Colonic mucosa (tissue), 4 donors: Measurements from ENCODE around the gene TYW1. TPM values are rescaled to one million over a fixed set of nuclear protein-coding genes. Genes with fewer than 3 reads are reported as not detected.
"Not testable (repeated sequence)": the region's sequence is repeated elsewhere in the genome, so short reads cannot be mapped to it uniquely, and the experiment has no call there.

Experiments
- DNase-seq: peaks from one replicate; pipeline ENCODE4 v3.0.0-alpha.2; 2020
- H3K27ac ChIP-seq: fragments of 200-600 bp; one replicate; pipeline ENCODE4 v1.8.0; 2021
- H3K27me3 ChIP-seq: fragments of 200-600 bp; one replicate; pipeline ENCODE4 v1.8.0; 2021
- H3K36me3 ChIP-seq: fragments of 200-600 bp; one replicate; pipeline ENCODE4 v1.8.0; 2021
- H3K4me1 ChIP-seq: fragments of 200-600 bp; one replicate; pipeline ENCODE4 v1.8.0; 2021; ENCODE audit warnings: mild to moderate bottlenecking
- H3K4me3 ChIP-seq: fragments of 200-600 bp; one replicate; pipeline ENCODE4 v1.8.0; 2021
- H3K9ac ChIP-seq, 2 donors: one replicate each; pipeline ENCODE4 v1.7.0; 2013; ENCODE audit warnings: control low read depth in 2 of 2, low read depth in 2 of 2, low read length in 2 of 2
- H3K9me3 ChIP-seq: fragments of 200-600 bp; one replicate; pipeline ENCODE4 v1.8.0; 2021
- intact Hi-C: fragments of 100-400 bp; cut with DNase I; formaldehyde crosslinking; loops from one replicate; pipeline ENCODE4 v1.14.1; 2022
- total RNA-seq, 2 donors: library from RNA; stranded (reverse); fragmentation: NEBNext Ultra II Directional in 1 of 2; extraction: Animal tissue kit (Norgen Biotek cat#: 25700) in 1 of 2; gene quantifications; one replicate each; pipeline ENCODE4 v1.2.1, GENCODE V29; 2021
- TF ChIP-seq, protein P1 (sequence below): fragments of 200-600 bp; IDR thresholded peaks from one replicate; pipeline ENCODE4 v1.8.0; 2022; ENCODE audit warnings: antibody characterized with exemption, mild to moderate bottlenecking
- donor health status: healthy.
- donor health status: DM: no; HTN: no; CAD: no.
- donor health status: DM: no; HTN: no; CAD: no.

Gene TYW1, protein sequence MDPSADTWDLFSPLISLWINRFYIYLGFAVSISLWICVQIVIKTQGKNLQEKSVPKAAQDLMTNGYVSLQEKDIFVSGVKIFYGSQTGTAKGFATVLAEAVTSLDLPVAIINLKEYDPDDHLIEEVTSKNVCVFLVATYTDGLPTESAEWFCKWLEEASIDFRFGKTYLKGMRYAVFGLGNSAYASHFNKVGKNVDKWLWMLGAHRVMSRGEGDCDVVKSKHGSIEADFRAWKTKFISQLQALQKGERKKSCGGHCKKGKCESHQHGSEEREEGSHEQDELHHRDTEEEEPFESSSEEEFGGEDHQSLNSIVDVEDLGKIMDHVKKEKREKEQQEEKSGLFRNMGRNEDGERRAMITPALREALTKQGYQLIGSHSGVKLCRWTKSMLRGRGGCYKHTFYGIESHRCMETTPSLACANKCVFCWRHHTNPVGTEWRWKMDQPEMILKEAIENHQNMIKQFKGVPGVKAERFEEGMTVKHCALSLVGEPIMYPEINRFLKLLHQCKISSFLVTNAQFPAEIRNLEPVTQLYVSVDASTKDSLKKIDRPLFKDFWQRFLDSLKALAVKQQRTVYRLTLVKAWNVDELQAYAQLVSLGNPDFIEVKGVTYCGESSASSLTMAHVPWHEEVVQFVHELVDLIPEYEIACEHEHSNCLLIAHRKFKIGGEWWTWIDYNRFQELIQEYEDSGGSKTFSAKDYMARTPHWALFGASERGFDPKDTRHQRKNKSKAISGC
- total RNA-seq: 10 to 100 TPM; 15.5 to 16.2 TPM

DNA sequence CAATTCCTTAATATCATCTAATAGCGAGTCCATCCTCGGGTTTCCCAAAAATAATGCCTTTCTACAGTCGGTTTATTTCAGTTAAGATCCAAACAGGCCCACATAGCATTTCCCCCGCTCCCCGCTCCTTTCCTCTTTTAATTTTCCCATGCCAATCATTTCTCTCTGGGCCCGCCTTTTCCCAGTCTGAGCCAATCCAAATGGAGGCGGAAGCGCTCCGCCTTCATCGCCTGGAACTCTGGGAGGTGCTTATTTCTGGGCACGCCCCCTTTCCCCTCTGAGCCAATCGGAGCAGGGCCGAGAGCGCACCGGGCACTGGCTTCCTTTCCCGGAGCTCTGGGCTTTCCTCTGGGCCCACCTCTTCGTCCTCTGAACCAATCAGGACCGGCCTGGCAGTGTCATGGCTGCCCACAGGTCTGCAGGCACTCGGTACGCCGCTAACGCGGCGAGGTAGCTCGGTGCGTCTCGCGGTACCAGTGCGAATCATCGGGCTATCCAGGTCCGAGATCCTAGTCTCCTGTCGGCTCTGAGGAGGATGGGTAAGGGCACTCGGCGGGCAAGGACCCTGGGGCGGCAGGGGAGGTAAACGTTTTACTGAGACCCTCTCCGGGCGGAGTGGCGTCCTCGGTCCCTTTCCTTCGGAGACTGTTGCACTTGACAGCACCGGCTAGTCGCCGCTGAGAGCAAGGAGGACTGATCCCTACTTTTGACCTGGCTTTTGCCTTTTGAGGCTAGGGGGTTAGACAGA is at the start of gene TYW1:
TYW1 (plus strand) TSS at position 390 of the 748 bp plus-strand sequence; CDS start at position 536, 146 bp downstream.
- H3K36me3 ChIP-seq, H3K27me3 ChIP-seq, H3K9me3 ChIP-seq, H3K4me1 ChIP-seq: not testable (repeated sequence)
- peak within 1 kb of the TSS; percentile 53 for H3K4me3 ChIP-seq
- H3K27ac ChIP-seq: peak within 1 kb of the TSS; percentile 86
- peak; percentile 99 for DNase-seq
- peak within 1 kb of the TSS; percentile 54 to 78 for H3K9ac ChIP-seq
- intact Hi-C loops: loop anchor here (10.0 kb wide), 2 partner anchors 52 to 152 kb away; no protein-coding TSS in a partner anchor

DNA sequence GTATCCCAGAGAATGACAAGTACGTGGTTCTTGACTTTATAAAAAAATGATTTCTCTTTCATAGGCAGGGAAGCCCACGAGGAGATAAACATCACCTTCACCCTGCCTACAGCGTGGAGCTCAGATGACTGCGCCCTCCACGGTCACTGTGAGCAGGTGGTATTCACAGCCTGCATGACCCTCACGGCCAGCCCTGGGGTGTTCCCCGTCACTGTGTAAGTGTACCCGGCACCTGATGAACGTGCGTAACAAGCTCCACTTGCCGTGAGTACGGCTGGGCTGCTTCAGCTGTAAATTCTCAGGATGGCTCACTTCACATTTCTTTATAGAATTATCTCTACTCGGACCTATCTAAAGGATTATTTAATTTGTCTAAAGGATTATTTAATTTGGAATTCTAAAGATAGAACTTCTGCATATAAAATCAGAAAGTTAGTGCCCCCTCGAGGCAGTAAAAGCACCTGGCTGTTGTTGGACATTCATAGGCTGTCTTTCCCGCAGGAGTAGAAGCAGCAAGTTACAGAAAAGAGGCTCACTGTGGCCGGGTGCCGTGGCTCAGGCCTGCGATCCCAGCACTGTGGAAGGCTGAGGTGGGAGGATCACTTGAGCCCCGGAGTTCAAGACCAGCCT is 48.0 kb upstream of the TYW1 start:
- no peak overlapping the region for H3K9ac ChIP-seq
- no peaks in the 10 kb centered on the region for H3K9me3 ChIP-seq
- TF ChIP-seq, protein P1, sequence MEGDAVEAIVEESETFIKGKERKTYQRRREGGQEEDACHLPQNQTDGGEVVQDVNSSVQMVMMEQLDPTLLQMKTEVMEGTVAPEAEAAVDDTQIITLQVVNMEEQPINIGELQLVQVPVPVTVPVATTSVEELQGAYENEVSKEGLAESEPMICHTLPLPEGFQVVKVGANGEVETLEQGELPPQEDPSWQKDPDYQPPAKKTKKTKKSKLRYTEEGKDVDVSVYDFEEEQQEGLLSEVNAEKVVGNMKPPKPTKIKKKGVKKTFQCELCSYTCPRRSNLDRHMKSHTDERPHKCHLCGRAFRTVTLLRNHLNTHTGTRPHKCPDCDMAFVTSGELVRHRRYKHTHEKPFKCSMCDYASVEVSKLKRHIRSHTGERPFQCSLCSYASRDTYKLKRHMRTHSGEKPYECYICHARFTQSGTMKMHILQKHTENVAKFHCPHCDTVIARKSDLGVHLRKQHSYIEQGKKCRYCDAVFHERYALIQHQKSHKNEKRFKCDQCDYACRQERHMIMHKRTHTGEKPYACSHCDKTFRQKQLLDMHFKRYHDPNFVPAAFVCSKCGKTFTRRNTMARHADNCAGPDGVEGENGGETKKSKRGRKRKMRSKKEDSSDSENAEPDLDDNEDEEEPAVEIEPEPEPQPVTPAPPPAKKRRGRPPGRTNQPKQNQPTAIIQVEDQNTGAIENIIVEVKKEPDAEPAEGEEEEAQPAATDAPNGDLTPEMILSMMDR: no peak
- no peaks in the 10 kb centered on the region for H3K27me3 ChIP-seq
- peaks cover 3% of the 10 kb centered on the region for H3K4me1 ChIP-seq
- no peak overlapping the region for H3K27ac ChIP-seq
- H3K4me3 ChIP-seq: no peak overlapping the region
- intact Hi-C loops: loop anchor here (10.0 kb wide), 1 partner anchor 46 kb away; the partner anchor contains the start of genes SBDS and TYW1
- H3K36me3 ChIP-seq: peaks cover 14% of the 10 kb centered on the region
- no peak for DNase-seq

DNA sequence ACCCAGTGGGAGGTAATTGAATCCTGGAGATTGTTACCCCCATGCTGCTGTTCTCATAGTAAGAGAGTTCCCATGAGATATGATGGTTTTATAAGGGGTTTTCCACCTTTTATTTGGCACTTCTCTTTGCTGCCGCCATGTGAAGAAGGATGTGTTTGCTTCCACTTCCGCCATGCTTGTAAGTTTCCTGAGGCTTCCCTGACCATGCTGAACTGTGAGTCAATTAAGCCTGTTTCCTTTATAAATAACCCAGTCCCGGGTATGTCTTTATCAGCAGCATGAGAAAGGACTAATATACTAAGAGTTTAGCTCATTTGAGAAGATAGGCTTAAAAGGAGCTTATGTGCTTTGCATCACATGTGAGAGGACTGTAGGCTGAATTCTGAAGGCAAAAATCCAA is 46.3 kb upstream of the TYW1 start:
- H3K4me3 ChIP-seq: no peak overlapping the region
- H3K4me1 ChIP-seq: peaks cover 3% of the 10 kb centered on the region
- no peaks in the 10 kb centered on the region for H3K9me3 ChIP-seq
- H3K36me3 ChIP-seq: peaks cover 17% of the 10 kb centered on the region
- intact Hi-C loops: no loop called here
- TF ChIP-seq, protein P1: no peak
- no peaks in the 10 kb centered on the region for H3K27me3 ChIP-seq
- H3K27ac ChIP-seq: no peak overlapping the region
- no peak overlapping the region for H3K9ac ChIP-seq
- no peak for DNase-seq

DNA sequence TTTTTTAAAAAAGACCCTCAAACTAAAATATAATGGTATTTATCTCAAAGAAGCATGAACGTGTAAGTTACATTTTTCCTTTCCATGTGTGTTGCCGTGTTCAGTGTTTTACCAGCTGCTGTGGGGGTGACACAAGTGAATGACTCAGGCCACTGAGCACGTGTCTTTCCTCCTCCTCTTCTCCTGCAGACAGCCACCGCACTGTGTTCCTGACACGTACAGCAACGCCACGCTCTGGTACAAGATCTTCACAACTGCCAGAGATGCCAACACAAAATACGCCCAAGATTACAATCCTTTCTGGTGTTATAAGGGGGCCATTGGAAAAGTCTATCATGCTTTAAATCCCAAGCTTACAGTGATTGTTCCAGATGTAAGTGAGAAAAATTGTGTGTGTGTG is 45.9 kb upstream of the TYW1 start:
- Histone ChIP-seq H3K9me3 (no peaks in the 10 kb centered on the region), H3K4me3 (no peak overlapping the region), H3K9ac (no peak overlapping the region), H3K27me3 (no peaks in the 10 kb centered on the region), H3K27ac (no peak overlapping the region), H3K36me3 (peaks cover 21% of the 10 kb centered on the region), H3K4me1 (peaks cover 3% of the 10 kb centered on the region)
- no peak for DNase-seq
- TF ChIP-seq, protein P1: no peak
- intact Hi-C loops: no loop called here

DNA sequence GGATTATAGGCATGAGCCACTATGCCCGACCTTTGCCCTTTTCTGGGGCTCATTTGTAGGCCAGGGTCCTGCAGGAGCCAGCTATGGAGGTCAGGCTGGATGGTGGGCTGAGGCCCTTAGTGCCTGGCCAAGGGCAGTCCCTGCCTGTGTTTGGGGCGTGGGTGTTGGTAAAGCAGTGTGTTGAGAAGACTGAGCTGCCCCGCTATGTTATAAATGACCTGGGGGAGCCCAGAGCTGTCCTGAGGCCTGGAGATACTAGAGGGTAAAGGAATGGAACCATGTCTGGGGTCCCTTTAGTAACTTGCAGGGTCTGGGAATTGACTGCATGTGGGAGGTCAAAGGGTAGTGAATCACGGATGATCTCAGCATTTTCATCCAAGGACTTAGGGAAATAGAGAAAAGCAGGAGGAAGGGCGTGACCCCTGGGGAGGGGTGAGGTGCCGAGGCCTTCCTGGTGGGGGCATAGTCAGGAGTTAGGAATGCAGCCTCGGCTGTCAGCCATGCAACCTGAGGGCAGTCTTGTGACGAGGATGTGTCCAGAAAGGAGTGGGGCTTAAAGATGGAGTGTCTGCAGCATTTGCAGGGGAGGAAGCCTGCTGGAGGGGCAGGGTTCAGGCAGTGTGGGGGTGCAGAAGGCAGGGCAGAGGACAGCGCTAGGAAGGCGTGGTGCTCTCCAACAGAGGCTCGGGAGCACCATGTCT is 44.1 kb upstream of the TYW1 start:
- no peak overlapping the region for H3K9ac ChIP-seq
- H3K4me3 ChIP-seq: no peak overlapping the region
- peak; percentile 41 for DNase-seq
- intact Hi-C loops: no loop called here
- TF ChIP-seq, protein P1: no peak
- H3K36me3 ChIP-seq: peaks cover 26% of the 10 kb centered on the region
- peaks cover 3% of the 10 kb centered on the region for H3K4me1 ChIP-seq
- H3K27me3 ChIP-seq: no peaks in the 10 kb centered on the region
- no peak overlapping the region for H3K27ac ChIP-seq
- no peaks in the 10 kb centered on the region for H3K9me3 ChIP-seq
